NB4 (cell line): Measurements from ENCODE around the gene GATM.

ENCODE experiments used
- DNase-seq: peaks from one replicate; pipeline ENCODE4 v3.0.0; 2010; ENCODE audit warnings: low read depth
- H3K4me3 ChIP-seq: one replicate; pipeline ENCODE4 v1.5.1; 2011; ENCODE audit warnings: mild to moderate bottlenecking, low read depth, low read length, moderate library complexity
- MAX ChIP-seq: IDR thresholded peaks from 2 replicates; pipeline ENCODE4 v1.6.1; 2011; ENCODE audit warnings: low read depth, low read length
- MYC ChIP-seq: IDR thresholded peaks from 2 replicates; pipeline ENCODE4 v1.6.1; 2011; ENCODE audit warnings: low read depth, low read length
- POLR2A ChIP-seq: IDR thresholded peaks from 2 replicates; pipeline ENCODE4 v1.6.1; 2011; ENCODE audit warnings: mild to moderate bottlenecking; ENCODE audit not compliant: insufficient read length; ENCODE audit errors: extremely low read depth
- TF ChIP-seq, protein P1 (sequence below): IDR thresholded peaks from one replicate; pipeline ENCODE4 v1.5.1; 2012; ENCODE audit warnings: low read depth, low read length

The GATM gene

GRCh38 chr15:45343258-45343860 is 35.0 kb downstream of the GATM start:
- no peak for DNase-seq
- H3K4me3 ChIP-seq = no peak overlapping the region
- TF ChIP-seq, protein P1, sequence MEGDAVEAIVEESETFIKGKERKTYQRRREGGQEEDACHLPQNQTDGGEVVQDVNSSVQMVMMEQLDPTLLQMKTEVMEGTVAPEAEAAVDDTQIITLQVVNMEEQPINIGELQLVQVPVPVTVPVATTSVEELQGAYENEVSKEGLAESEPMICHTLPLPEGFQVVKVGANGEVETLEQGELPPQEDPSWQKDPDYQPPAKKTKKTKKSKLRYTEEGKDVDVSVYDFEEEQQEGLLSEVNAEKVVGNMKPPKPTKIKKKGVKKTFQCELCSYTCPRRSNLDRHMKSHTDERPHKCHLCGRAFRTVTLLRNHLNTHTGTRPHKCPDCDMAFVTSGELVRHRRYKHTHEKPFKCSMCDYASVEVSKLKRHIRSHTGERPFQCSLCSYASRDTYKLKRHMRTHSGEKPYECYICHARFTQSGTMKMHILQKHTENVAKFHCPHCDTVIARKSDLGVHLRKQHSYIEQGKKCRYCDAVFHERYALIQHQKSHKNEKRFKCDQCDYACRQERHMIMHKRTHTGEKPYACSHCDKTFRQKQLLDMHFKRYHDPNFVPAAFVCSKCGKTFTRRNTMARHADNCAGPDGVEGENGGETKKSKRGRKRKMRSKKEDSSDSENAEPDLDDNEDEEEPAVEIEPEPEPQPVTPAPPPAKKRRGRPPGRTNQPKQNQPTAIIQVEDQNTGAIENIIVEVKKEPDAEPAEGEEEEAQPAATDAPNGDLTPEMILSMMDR = no peak
- TF ChIP-seq MAX (no peak), POLR2A (no peak), MYC (no peak)

GRCh38 chr15:45341790-45342189 is 36.6 kb downstream of the GATM start:
- TF ChIP-seq MYC (no peak), MAX (no peak), POLR2A (no peak)
- TF ChIP-seq, protein P1 = no peak
- no peak overlapping the region for H3K4me3 ChIP-seq
- no peak for DNase-seq

- TF ChIP-seq MAX (no peak), POLR2A (no peak), MYC (no peak)
- TF ChIP-seq, protein P1 = no peak
- no peak for DNase-seq
- H3K4me3 ChIP-seq = no peak overlapping the region
Observed at GRCh38 chr15:45340429-45340828, 37.9 kb downstream of the GATM start.

DNA sequence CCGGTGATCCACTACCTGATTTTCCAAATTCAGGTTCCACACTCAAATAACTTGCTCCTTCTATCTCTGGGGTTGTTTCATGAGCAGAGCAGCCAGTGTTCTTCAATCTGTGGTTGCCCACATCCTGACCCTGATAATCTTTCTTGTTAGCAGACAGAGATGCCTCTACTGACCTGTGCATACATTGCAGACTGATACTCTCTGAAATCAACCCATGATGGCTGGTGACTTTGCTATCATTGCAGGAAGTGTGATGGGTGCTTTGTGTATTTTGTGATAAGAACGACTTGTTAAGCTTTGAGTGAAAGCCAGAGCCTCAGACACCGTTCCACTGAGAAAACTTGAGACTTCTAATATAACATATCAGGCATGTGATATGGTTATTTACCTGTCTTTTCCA is 39.9 kb downstream of the GATM start:
- no peak overlapping the region for H3K4me3 ChIP-seq
- peak; percentile 11 for DNase-seq
- TF ChIP-seq MAX (no peak), MYC (no peak), POLR2A (no peak)
- TF ChIP-seq, protein P1 = no peak

DNA sequence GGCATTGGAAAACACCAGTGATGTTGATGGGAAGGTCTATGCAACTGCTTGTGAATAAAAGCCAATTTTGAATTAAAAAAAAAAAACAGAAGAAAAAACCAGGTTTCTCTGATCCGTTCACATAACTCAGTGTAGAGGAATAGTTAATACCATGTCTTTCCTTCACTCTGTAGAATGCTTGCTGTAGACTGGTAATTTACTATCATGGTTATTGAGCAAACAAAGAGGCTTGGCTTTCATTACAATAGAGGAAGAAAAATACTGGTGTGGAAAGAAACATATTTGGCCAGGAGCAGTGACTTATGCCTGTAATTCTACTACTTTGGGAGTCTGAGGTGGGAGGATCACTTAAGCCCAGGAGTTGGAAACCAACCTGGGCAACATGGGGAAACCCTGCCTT is 41.1 kb downstream of the GATM start:
- DNase-seq = no peak
- no peak for TF ChIP-seq POLR2A
- TF ChIP-seq, protein P1 = no peak
- no peak for TF ChIP-seq MYC
- no peak for TF ChIP-seq MAX
- H3K4me3 ChIP-seq = no peak overlapping the region
